MG63 (cell line): ENCODE data around the gene ITGAE. TPM values are rescaled to one million over a fixed set of nuclear protein-coding genes. Genes with fewer than 3 reads are reported as not detected.
"Not testable (repeated sequence)": the region's sequence is repeated elsewhere in the genome, so short reads cannot be mapped to it uniquely, and the experiment has no call there.

Experiments used
- DNase-seq: peaks from one replicate; pipeline ENCODE4 v3.0.0-alpha.2; 2020
- H3K27me3 ChIP-seq: fragments of 250-450 bp; sonication (Bioruptor Pico); 2 replicates; pipeline ENCODE4 v1.5.1; 2020; ENCODE audit warnings: mild to moderate bottlenecking, moderate library complexity
- H3K36me3 ChIP-seq: fragments of 250-450 bp; sonication (Bioruptor Pico); 2 replicates; pipeline ENCODE4 v1.5.1; 2020; ENCODE audit warnings: mild to moderate bottlenecking, moderate library complexity
- H3K4me3 ChIP-seq: fragments of 250-450 bp; sonication (Bioruptor Pico); 2 replicates; pipeline ENCODE4 v1.5.1; 2020; ENCODE audit warnings: mild to moderate bottlenecking, moderate library complexity
- H3K9me3 ChIP-seq: fragments of 250-450 bp; sonication (Bioruptor Pico); 2 replicates; pipeline ENCODE4 v1.5.1; 2020; ENCODE audit warnings: mild to moderate bottlenecking, moderate library complexity
- total RNA-seq: library from RNA; depleted of rRNA; stranded (reverse); fragments of >200 nt; shearing (Covaris generic); gene quantifications from 2 replicates; pipeline ENCODE4 v1.2.3, GENCODE V29; 2014; ENCODE audit warnings: low replicate concordance

Gene ITGAE
- total RNA-seq, 1 experiment from 2014 or later = 16.9 TPM

GRCh38 chr17:3802461-3803307, 1.7 kb upstream of the ITGAE start:
- DNase-seq = no peak
- no peaks in the 10 kb centered on the region for H3K27me3 ChIP-seq
- H3K4me3 ChIP-seq = no peak overlapping the region
- no peaks in the 10 kb centered on the region for H3K9me3 ChIP-seq
- peaks cover 3% of the 10 kb centered on the region; the same call in 1 of the 2 replicates for H3K36me3 ChIP-seq

GRCh38 chr17:3801792-3802191, 804 bp upstream of the ITGAE start:
- DNase-seq = no peak

GRCh38 chr17:3801347-3801746, 359 bp upstream of the ITGAE start:
- no peaks in the 10 kb centered on the region for H3K27me3 ChIP-seq
- no peak for DNase-seq
- no peak overlapping the region for H3K4me3 ChIP-seq
- no peaks in the 10 kb centered on the region for H3K36me3 ChIP-seq
- no peaks in the 10 kb centered on the region for H3K9me3 ChIP-seq

More at GRCh38 chr17:3801792-3802191, 804 bp upstream of the ITGAE start:
- H3K4me3 ChIP-seq = no peak overlapping the region
- no peaks in the 10 kb centered on the region for H3K9me3 ChIP-seq
- no peaks in the 10 kb centered on the region for H3K27me3 ChIP-seq
- H3K36me3 ChIP-seq = peaks cover under 1% of the 10 kb centered on the region; the same call in 1 of the 2 replicates

- H3K27me3 ChIP-seq = no peaks in the 10 kb centered on the region
- H3K4me3 ChIP-seq = no peak overlapping the region
- H3K36me3 ChIP-seq = no peaks in the 10 kb centered on the region
- DNase-seq = no peak
- no peaks in the 10 kb centered on the region for H3K9me3 ChIP-seq
Observed at GRCh38 chr17:3799181-3799945, 1.6 kb downstream of the ITGAE start.

GRCh38 chr17:3798273-3799180, 2.5 kb downstream of the ITGAE start:
- Histone ChIP-seq H3K4me3 (no peak overlapping the region), H3K36me3 (no peaks in the 10 kb centered on the region), H3K27me3 (no peaks in the 10 kb centered on the region), H3K9me3 (no peaks in the 10 kb centered on the region)
- DNase-seq = no peak

GRCh38 chr17:3796822-3797170, 4.2 kb downstream of the ITGAE start:
- DNase-seq = no peak
- Histone ChIP-seq H3K27me3 (no peaks in the 10 kb centered on the region), H3K9me3 (no peaks in the 10 kb centered on the region), H3K36me3 (no peaks in the 10 kb centered on the region), H3K4me3 (no peak overlapping the region)

- Histone ChIP-seq H3K4me3 (no peak overlapping the region), H3K27me3 (no peaks in the 10 kb centered on the region), H3K9me3 (no peaks in the 10 kb centered on the region), H3K36me3 (no peaks in the 10 kb centered on the region)
- no peak for DNase-seq
Observed at GRCh38 chr17:3796110-3796821, 4.7 kb downstream of the ITGAE start.

GRCh38 chr17:3795390-3796102, 5.4 kb downstream of the ITGAE start:
- Histone ChIP-seq H3K9me3 (no peaks in the 10 kb centered on the region), H3K27me3 (no peaks in the 10 kb centered on the region), H3K4me3 (no peak overlapping the region), H3K36me3 (no peaks in the 10 kb centered on the region)
- no peak for DNase-seq

GRCh38 chr17:3794557-3795389, 6.2 kb downstream of the ITGAE start:
- Histone ChIP-seq H3K36me3 (no peaks in the 10 kb centered on the region), H3K27me3 (no peaks in the 10 kb centered on the region), H3K4me3 (no peak overlapping the region), H3K9me3 (no peaks in the 10 kb centered on the region)
- no peak for DNase-seq

GRCh38 chr17:3794152-3794551, 6.8 kb downstream of the ITGAE start:
- not testable (repeated sequence) for H3K4me3 ChIP-seq, H3K9me3 ChIP-seq, DNase-seq, H3K36me3 ChIP-seq, H3K27me3 ChIP-seq

- H3K27me3 ChIP-seq, H3K4me3 ChIP-seq, DNase-seq, H3K9me3 ChIP-seq, H3K36me3 ChIP-seq: not testable (repeated sequence)
Observed at GRCh38 chr17:3793258-3793657, 7.7 kb downstream of the ITGAE start.

GRCh38 chr17:3792481-3792880, 8.5 kb downstream of the ITGAE start:
- Histone ChIP-seq H3K27me3 (no peaks in the 10 kb centered on the region), H3K36me3 (no peaks in the 10 kb centered on the region), H3K4me3 (no peak overlapping the region), H3K9me3 (no peaks in the 10 kb centered on the region)
- DNase-seq = no peak

GRCh38 chr17:3788200-3788599, 12.8 kb downstream of the ITGAE start:
- H3K27me3 ChIP-seq = no peaks in the 10 kb centered on the region
- DNase-seq = no peak
- no peaks in the 10 kb centered on the region for H3K9me3 ChIP-seq
- H3K36me3 ChIP-seq = no peaks in the 10 kb centered on the region
- no peak overlapping the region for H3K4me3 ChIP-seq

- not testable (repeated sequence) for H3K36me3 ChIP-seq, DNase-seq, H3K9me3 ChIP-seq, H3K4me3 ChIP-seq, H3K27me3 ChIP-seq
Observed at GRCh38 chr17:3785323-3785722, 15.7 kb downstream of the ITGAE start.

- H3K27me3 ChIP-seq = no peaks in the 10 kb centered on the region
- no peaks in the 10 kb centered on the region for H3K36me3 ChIP-seq
- no peaks in the 10 kb centered on the region for H3K9me3 ChIP-seq
- DNase-seq = no peak
- no peak overlapping the region for H3K4me3 ChIP-seq
Observed at GRCh38 chr17:3782751-3783150, 18.2 kb downstream of the ITGAE start.
